Activated CD4-positive, alpha-beta memory T cell treated with anti-CD3 and anti-CD28 coated beads, Interleukin-2, amount 10 ng/mL, durations not matched to agents 7 days and 5 days (primary cell): ENCODE results near the gene MRPS5. TPM values are rescaled to one million over a fixed set of nuclear protein-coding genes. Genes with fewer than 3 reads are reported as not detected.

Source experiments
- CTCF ChIA-PET: fragments of 350-600 bp; sonication (Branson Sonifier 250); formaldehyde crosslinking; loops from one replicate; lab custom pipeline; 2021; ENCODE audit warnings: antibody characterized with exemption, inconsistent platforms; lab: Charles Lee
- POLR2A ChIA-PET: fragments of 350-600 bp; sonication (Branson Sonifier 250); formaldehyde crosslinking; loops from one replicate; lab custom pipeline; 2021; ENCODE audit warnings: antibody characterized with exemption; lab: Charles Lee
- DNase-seq: peaks from one replicate; pipeline ENCODE4 v3.0.0-alpha.2; 2020
- H3K27ac Mint-ChIP-seq: one replicate; pipeline ENCODE4 v1.8.0; 2021; ENCODE audit warnings: mild to moderate bottlenecking, mixed read lengths
- H3K27me3 Mint-ChIP-seq: one replicate; pipeline ENCODE4 v1.8.0; 2021; ENCODE audit warnings: mixed read lengths
- H3K36me3 Mint-ChIP-seq: one replicate; pipeline ENCODE4 v1.8.0; 2021; ENCODE audit warnings: low read depth, mixed read lengths
- H3K4me1 Mint-ChIP-seq: one replicate; pipeline ENCODE4 v1.8.0; 2021; ENCODE audit warnings: mixed read lengths
- H3K4me3 Mint-ChIP-seq: one replicate; pipeline ENCODE4 v1.8.0; 2021; ENCODE audit warnings: mild to moderate bottlenecking, mixed read lengths
- H3K9me3 Mint-ChIP-seq: one replicate; pipeline ENCODE4 v1.8.0; 2021; ENCODE audit warnings: mixed read lengths
- total RNA-seq, 2 experiments: library from RNA; stranded (reverse); gene quantifications; one replicate each; pipeline ENCODE4 v1.2.3, GENCODE V29; 2021

MRPS5 gene
- total RNA-seq, 2 experiments from 2014 or later: 66.3 to 68.2 TPM

- Mint-ChIP-seq H3K4me3 (no peak overlapping the region), H3K4me1 (peaks cover 27% of the 10 kb centered on the region), H3K9me3 (no peaks in the 10 kb centered on the region), H3K27me3 (no peaks in the 10 kb centered on the region), H3K27ac (no peak overlapping the region), H3K36me3 (peaks cover 23% of the 10 kb centered on the region)
- DNase-seq: no peak
- ChIA-PET CTCF (interaction anchor here (1.3 to 11.2 kb wide), 2 partner anchors 20 to 36 kb away, joined by 4 to 202 read pairs; partner anchors contain the start of gene MRPS5), POLR2A (interaction anchor here (11.4 kb wide), 1 partner anchor 56 kb away, joined by 432 read pairs; the partner anchor contains the start of gene MAL)
Measured at GRCh38 chr2:95082477-95082876, 39.1 kb downstream of the MRPS5 start.

DNA sequence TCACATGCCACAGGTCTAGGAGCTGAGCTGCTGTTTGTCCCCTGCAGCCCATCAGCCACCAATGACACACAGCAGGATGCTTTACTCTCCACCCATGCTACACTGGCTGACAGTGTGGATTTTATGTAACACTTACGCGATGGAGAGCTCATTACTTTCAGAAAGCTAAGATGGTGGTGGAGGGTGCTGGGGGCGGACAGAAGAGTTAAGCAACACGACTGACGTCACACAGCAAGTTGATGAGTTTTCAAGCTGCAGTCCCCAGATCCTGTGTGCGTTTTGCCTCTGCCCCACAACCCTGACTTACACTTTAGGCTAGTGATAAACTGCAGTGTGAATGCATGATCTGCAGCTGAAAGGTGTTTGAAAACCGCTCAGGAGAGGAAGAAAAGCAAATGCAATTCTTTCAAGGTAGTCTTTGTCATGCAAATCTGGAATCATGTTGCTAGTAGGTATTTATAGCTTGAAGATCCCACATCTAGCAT lies 42.4 kb downstream of the MRPS5 start:
- H3K4me1 Mint-ChIP-seq: peaks cover 57% of the 10 kb centered on the region
- POLR2A ChIA-PET: interaction anchor here (1.7 to 11.4 kb wide), 6 partner anchors 19 to 80 kb away, joined by 5 to 432 read pairs (median 12); partner anchors contain the start of genes MAL, MRPS5 and ZNF514
- H3K36me3 Mint-ChIP-seq: peaks cover 7% of the 10 kb centered on the region
- H3K9me3 Mint-ChIP-seq: no peaks in the 10 kb centered on the region
- H3K27ac Mint-ChIP-seq: peak overlapping the region; percentile 52
- H3K27me3 Mint-ChIP-seq: no peaks in the 10 kb centered on the region
- DNase-seq: peak; percentile 46
- CTCF ChIA-PET: interaction anchor here (0.6 to 11.2 kb wide), 24 partner anchors 10 to 152 kb away, joined by 3 to 397 read pairs (median 4); partner anchors contain the start of genes MAL, MRPS5, ZNF2 and ZNF514
- no peak overlapping the region for H3K4me3 Mint-ChIP-seq

DNA sequence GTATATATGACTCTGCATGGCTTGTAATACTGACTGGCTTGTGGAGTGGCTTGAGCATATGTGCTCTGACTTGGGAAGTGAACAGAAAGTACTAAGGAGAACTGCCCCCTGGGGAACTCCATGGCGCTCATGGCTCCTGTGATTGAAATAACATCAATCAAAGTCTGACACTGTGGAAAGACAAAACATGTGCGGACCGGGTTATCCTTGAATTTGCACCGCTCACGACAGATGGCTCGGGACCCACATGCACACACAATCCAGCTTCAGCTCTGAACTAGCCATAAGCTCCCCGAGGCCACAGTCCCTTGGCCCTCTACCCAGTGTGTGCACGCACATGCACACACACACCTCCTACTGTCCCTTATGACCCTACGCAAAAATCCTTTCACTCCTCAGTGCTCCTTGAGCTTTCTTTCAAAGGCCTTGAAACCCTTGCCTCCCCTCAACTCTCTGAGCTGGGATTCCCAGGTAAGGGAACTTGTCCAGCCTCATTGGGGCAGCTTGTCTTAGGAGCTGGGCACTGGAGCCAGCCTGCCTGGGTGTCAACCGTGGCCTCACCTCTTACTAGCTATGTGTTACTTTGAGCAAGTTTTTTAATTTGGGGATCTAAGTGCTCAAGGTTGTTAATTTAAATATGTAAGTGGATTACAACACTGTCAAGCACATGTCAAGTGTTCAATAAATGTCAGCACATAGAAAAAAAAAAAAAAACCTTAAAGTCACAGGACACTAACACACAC lies 43.6 kb downstream of the MRPS5 start:
- POLR2A ChIA-PET: interaction anchor here (0.8 to 11.4 kb wide), 9 partner anchors 18 to 88 kb away, joined by 3 to 432 read pairs (median 7); partner anchors contain the start of genes MAL, MRPS5, ZNF2 and ZNF514
- Mint-ChIP-seq H3K27ac (peak overlapping the region; percentile 57), H3K9me3 (no peaks in the 10 kb centered on the region), H3K4me3 (no peak overlapping the region), H3K27me3 (no peaks in the 10 kb centered on the region), H3K36me3 (peaks cover 5% of the 10 kb centered on the region), H3K4me1 (peaks cover 69% of the 10 kb centered on the region)
- no peak for DNase-seq
- CTCF ChIA-PET: interaction anchor here (0.6 to 11.2 kb wide), 13 partner anchors 15 to 153 kb away, joined by 3 to 397 read pairs (median 6); partner anchors contain the start of genes MAL, MRPS5 and ZNF514

DNA sequence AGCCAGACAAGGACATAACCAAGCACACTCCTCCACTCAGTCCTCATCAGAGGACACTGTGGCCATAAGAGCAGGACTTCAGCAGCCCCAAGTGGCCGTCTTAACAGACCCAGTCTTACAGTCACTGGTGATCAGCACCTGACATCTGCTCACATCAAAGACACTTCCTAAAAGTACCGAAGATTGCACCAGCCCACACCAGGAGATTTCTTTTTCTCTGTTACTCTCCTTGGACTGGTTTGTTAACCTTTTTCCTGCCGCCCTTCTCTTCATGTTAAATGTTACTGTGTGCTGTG lies 44.1 kb downstream of the MRPS5 start:
- peaks cover 74% of the 10 kb centered on the region for H3K4me1 Mint-ChIP-seq
- peak overlapping the region; percentile 64 for H3K27ac Mint-ChIP-seq
- H3K9me3 Mint-ChIP-seq: no peaks in the 10 kb centered on the region
- no peaks in the 10 kb centered on the region for H3K27me3 Mint-ChIP-seq
- DNase-seq: no peak
- peaks cover 5% of the 10 kb centered on the region for H3K36me3 Mint-ChIP-seq
- H3K4me3 Mint-ChIP-seq: peak overlapping the region; percentile 78
- POLR2A ChIA-PET: interaction anchor here (1.2 to 11.4 kb wide), 5 partner anchors 17 to 88 kb away, joined by 3 to 432 read pairs (median 7); partner anchors contain the start of genes MAL and ZNF2
- CTCF ChIA-PET: interaction anchor here (0.6 to 11.2 kb wide), 6 partner anchors 15 to 135 kb away, joined by 3 to 397 read pairs (median 34); partner anchors contain the start of genes MAL and MRPS5

DNA sequence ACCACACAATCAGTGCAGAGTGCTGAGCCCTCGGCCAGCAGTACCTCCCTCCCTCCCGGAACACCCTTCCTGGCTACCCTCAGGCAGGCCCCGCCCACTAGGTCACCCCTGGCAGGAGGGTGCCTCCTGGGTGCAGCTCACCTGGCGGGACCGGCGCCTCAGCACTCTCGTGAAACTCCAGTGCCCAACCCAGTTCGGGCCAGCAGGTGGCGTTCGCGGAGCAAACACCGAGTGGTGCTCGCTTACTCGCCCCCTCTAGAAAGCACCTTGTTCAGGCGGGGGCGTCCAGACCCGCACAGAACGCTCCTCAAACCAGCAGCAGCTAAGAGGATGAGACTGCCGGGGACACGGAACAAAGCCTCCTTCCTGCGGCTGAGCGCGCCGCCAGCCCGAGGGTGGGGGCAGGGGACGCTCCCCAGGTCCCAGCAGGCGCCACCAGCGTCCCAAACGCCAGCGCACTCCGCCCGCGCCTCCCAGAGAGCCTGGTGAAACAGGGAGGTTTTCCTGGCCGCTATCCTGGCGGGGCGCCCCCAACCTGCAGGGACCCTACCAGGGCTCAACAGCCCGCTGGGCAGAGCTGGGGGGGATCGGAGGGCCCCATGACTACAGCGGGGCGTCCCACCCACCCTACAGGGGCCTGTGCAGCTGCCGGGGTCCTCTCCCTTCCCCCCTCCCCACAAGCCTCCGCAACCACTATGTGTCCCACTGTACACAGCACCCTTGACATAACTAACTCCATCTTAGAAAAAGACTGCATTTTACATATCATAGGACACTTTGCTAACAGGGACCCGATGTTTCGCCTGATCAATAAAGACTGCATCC lies 44.7 kb downstream of the MRPS5 start:
- Mint-ChIP-seq H3K9me3 (peaks cover 2% of the 10 kb centered on the region), H3K27ac (peak overlapping the region; percentile 98), H3K4me1 (peaks cover 80% of the 10 kb centered on the region), H3K4me3 (peak overlapping the region; percentile 78), H3K36me3 (peaks cover 10% of the 10 kb centered on the region), H3K27me3 (no peaks in the 10 kb centered on the region)
- ChIA-PET CTCF (interaction anchor here (0.6 to 11.2 kb wide), 15 partner anchors 8 to 91 kb away, joined by 3 to 397 read pairs (median 5); partner anchors contain the start of genes MAL, MRPS5 and ZNF2), POLR2A (interaction anchor here (0.7 to 11.4 kb wide), 9 partner anchors 17 to 88 kb away, joined by 3 to 432 read pairs (median 5); partner anchors contain the start of genes MAL, ZNF2 and ZNF514)
- DNase-seq: peak; percentile 93

GRCh38 chr2:95075440-95076132 lies 46.0 kb downstream of the MRPS5 start:
- no peaks in the 10 kb centered on the region for H3K27me3 Mint-ChIP-seq
- H3K4me3 Mint-ChIP-seq: peak overlapping the region; percentile 78
- CTCF ChIA-PET: interaction anchor here (1.1 to 11.2 kb wide), 12 partner anchors 9 to 90 kb away, joined by 3 to 397 read pairs (median 12); partner anchors contain the start of genes MAL, MRPS5 and ZNF2
- H3K4me1 Mint-ChIP-seq: peaks cover 80% of the 10 kb centered on the region
- H3K36me3 Mint-ChIP-seq: peaks cover 11% of the 10 kb centered on the region
- H3K27ac Mint-ChIP-seq: peak overlapping the region; percentile 98
- no peak for DNase-seq
- POLR2A ChIA-PET: interaction anchor here (1.0 to 11.4 kb wide), 9 partner anchors 9 to 88 kb away, joined by 3 to 432 read pairs (median 4); partner anchors contain the start of genes MAL, MRPS5 and ZNF514
- H3K9me3 Mint-ChIP-seq: peaks cover 2% of the 10 kb centered on the region

GRCh38 chr2:95074663-95075439 lies 46.8 kb downstream of the MRPS5 start:
- H3K4me3 Mint-ChIP-seq: peak overlapping the region; percentile 78
- peak overlapping the region; percentile 98 for H3K27ac Mint-ChIP-seq
- peak; percentile 86 for DNase-seq
- H3K36me3 Mint-ChIP-seq: peaks cover 11% of the 10 kb centered on the region
- H3K27me3 Mint-ChIP-seq: no peaks in the 10 kb centered on the region
- POLR2A ChIA-PET: interaction anchor here (1.0 to 11.4 kb wide), 13 partner anchors 9 to 90 kb away, joined by 3 to 432 read pairs (median 4); partner anchors contain the start of genes MAL, MRPS5, ZNF2 and ZNF514
- H3K4me1 Mint-ChIP-seq: peaks cover 76% of the 10 kb centered on the region
- H3K9me3 Mint-ChIP-seq: peaks cover 2% of the 10 kb centered on the region
- CTCF ChIA-PET: interaction anchor here (1.3 to 11.2 kb wide), 11 partner anchors 9 to 271 kb away, joined by 3 to 397 read pairs (median 11); partner anchors contain the start of genes MAL, MRPS5 and ZNF2

GRCh38 chr2:95073856-95074662 lies 47.5 kb downstream of the MRPS5 start:
- peaks cover 69% of the 10 kb centered on the region for H3K4me1 Mint-ChIP-seq

GRCh38 chr2:95072424-95072823 lies 49.2 kb downstream of the MRPS5 start:
- peaks cover 2% of the 10 kb centered on the region for H3K9me3 Mint-ChIP-seq
- POLR2A ChIA-PET: interaction anchor here (3.6 to 11.4 kb wide), 3 partner anchors 12 to 49 kb away, joined by 32 to 432 read pairs (median 286); partner anchors contain the start of genes MAL and MRPS5
- CTCF ChIA-PET: interaction anchor here (6.1 to 11.2 kb wide), 3 partner anchors 9 to 47 kb away, joined by 58 to 397 read pairs (median 202); partner anchors contain the start of genes MAL and MRPS5
- H3K4me3 Mint-ChIP-seq: no peak overlapping the region
- H3K27ac Mint-ChIP-seq: no peak overlapping the region
- peaks cover 53% of the 10 kb centered on the region for H3K4me1 Mint-ChIP-seq
- DNase-seq: no peak
- H3K27me3 Mint-ChIP-seq: peaks cover 4% of the 10 kb centered on the region
- peaks cover 11% of the 10 kb centered on the region for H3K36me3 Mint-ChIP-seq

More at GRCh38 chr2:95073856-95074662, 47.5 kb downstream of the MRPS5 start:
- CTCF ChIA-PET: interaction anchor here (1.3 to 11.2 kb wide), 5 partner anchors 11 to 272 kb away, joined by 4 to 397 read pairs (median 58); partner anchors contain the start of genes MAL and MRPS5
- peak overlapping the region; percentile 78 for H3K4me3 Mint-ChIP-seq
- POLR2A ChIA-PET: interaction anchor here (1.0 to 11.4 kb wide), 11 partner anchors 9 to 91 kb away, joined by 3 to 432 read pairs (median 4); partner anchors contain the start of genes MAL, MRPS5, ZNF2 and ZNF514
- H3K36me3 Mint-ChIP-seq: peaks cover 11% of the 10 kb centered on the region
- H3K27me3 Mint-ChIP-seq: no peaks in the 10 kb centered on the region
- peaks cover 2% of the 10 kb centered on the region for H3K9me3 Mint-ChIP-seq
- H3K27ac Mint-ChIP-seq: peak overlapping the region; percentile 98
- peak; percentile 39 for DNase-seq

DNA sequence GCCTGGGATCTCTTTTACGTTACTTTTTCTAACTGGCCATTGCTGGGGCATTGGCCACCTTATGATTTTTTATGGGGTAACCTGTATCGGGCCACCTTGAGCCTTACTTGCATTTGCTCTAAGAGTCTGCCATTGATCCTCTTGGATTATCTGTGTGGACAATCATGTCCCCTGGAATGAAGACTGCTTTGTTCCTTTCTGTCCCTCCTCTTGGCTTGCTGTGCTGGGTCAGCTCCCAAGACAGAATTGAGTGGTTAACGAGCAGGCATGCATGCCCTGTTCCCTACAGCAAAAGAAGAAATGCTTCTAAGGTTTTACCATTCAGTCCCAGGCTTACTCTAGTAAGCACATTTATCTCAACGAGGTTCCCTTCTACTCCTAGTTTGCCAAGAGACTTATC lies 49.8 kb downstream of the MRPS5 start:
- peaks cover 50% of the 10 kb centered on the region for H3K4me1 Mint-ChIP-seq
- no peak for DNase-seq
- POLR2A ChIA-PET: interaction anchor here (9.4 to 11.4 kb wide), 2 partner anchors 12 to 46 kb away, joined by 286 to 432 read pairs; partner anchors contain the start of gene MAL
- peaks cover 4% of the 10 kb centered on the region for H3K27me3 Mint-ChIP-seq
- peaks cover 2% of the 10 kb centered on the region for H3K9me3 Mint-ChIP-seq
- H3K27ac Mint-ChIP-seq: no peak overlapping the region
- peaks cover 11% of the 10 kb centered on the region for H3K36me3 Mint-ChIP-seq
- H3K4me3 Mint-ChIP-seq: no peak overlapping the region
- CTCF ChIA-PET: interaction anchor here (6.1 kb wide), 1 partner anchor 9 kb away, joined by 58 read pairs; no protein-coding TSS in a partner anchor
